ENCODE measurements around the gene SERPINA12. TPM values are rescaled to one million over a fixed set of nuclear protein-coding genes. Genes with fewer than 3 reads are reported as not detected.

Gene SERPINA12
- total RNA-seq, 1 experiment from 2014 or later = not detected

GRCh38 chr14:94448071-94448808, 61.0 kb downstream of the SERPINA12 start (continued):
- TF ChIP-seq YY1 (IDR thresholded peaks at IDR 0.05; ENCODE audit: extremely low read depth, insufficient replicate concordance, low read depth, low read length) = no peak
- TF ChIP-seq MAX (IDR thresholded peaks at IDR 0.05) = no peak
- TF ChIP-seq ATF3 (IDR thresholded peaks at IDR 0.05) = no peak
- TF ChIP-seq EZH2phosphoT487 (IDR thresholded peaks at IDR 0.05; ENCODE audit: borderline replicate concordance) = no peak
- TF ChIP-seq TCF7L2 (IDR thresholded peaks at IDR 0.05; ENCODE audit: borderline replicate concordance, extremely low read depth, insufficient read depth, insufficient read length) = no peak
- no peak for TF ChIP-seq FOSL1 (IDR thresholded peaks at IDR 0.05; ENCODE audit: low read depth)
- TF ChIP-seq POLR2AphosphoS5 (IDR thresholded peaks at IDR 0.05; ENCODE audit: low read depth, low read length) = no peak
- TF ChIP-seq RAD21 (IDR thresholded peaks at IDR 0.05; ENCODE audit: low read depth) = no peak
- no peak for TF ChIP-seq EGR1 (IDR thresholded peaks at IDR 0.05; ENCODE audit: low read depth)
- no peak for TF ChIP-seq ELF1 (IDR thresholded peaks at IDR 0.05; ENCODE audit: borderline replicate concordance, low read depth)
- TF ChIP-seq JUND (IDR thresholded peaks at IDR 0.05) = no peak
- no peak for TF ChIP-seq POLR2A (IDR thresholded peaks at IDR 0.05; ENCODE audit: borderline replicate concordance, extremely low read depth, insufficient read depth, insufficient read length)
- TF ChIP-seq ZNF274 (IDR thresholded peaks at IDR 0.05; ENCODE audit: low read depth, low read length) = no peak
- TF ChIP-seq EZH2 (IDR thresholded peaks at IDR 0.05) = no peak
- no peak for TF ChIP-seq SRF (IDR thresholded peaks at IDR 0.05; ENCODE audit: low read depth)
- TF ChIP-seq CBX3 (IDR thresholded peaks at IDR 0.05; ENCODE audit: low read depth) = no peak

- ATAC-seq (no peak), DNase-seq (ENCODE audit: low read depth, low spot score) (no peak)
- ChIA-PET CTCF (interaction anchor here (1.1 kb wide), 1 partner anchor 13 kb away, joined by 3 read pairs; no protein-coding TSS in a partner anchor), RAD21 (ENCODE audit: low non-redundant PET in 1 of 2, low total read pairs in 2 of 2, uncharacterized antibody in 2 of 2, unreplicated experiment in 2 of 2) (no interaction called here), POLR2A (no interaction called here)
- Histone ChIP-seq H3K9me3 (ENCODE audit: control insufficient read depth in 1 of 2, insufficient read depth in 1 of 2, low read depth in 1 of 2, low read length in 2 of 2) (no peaks in the 10 kb centered on the region), H2AFZ (ENCODE audit: low read depth, low read length, poor library complexity, severe bottlenecking) (no peak overlapping the region), H3K4me3 (replicated peaks in 1 of 2; ENCODE audit: low read depth in 1 of 2, low read length in 2 of 2) (no peak overlapping the region), H3K4me1 (ENCODE audit: control insufficient read depth in 1 of 2, insufficient read depth in 2 of 2, low read length in 2 of 2) (no peaks in the 10 kb centered on the region), H3K9ac (ENCODE audit: low read length) (no peak overlapping the region), H4K20me1 (ENCODE audit: insufficient read depth) (no peaks in the 10 kb centered on the region), H3K4me2 (ENCODE audit: low read length) (no peak overlapping the region), H3K27me3 (ENCODE audit: insufficient read depth, low read length) (peaks cover 53% of the 10 kb centered on the region), H3K36me3 (ENCODE audit: control insufficient read depth in 1 of 2, insufficient read depth in 2 of 2, low read length in 2 of 2) (no peaks in the 10 kb centered on the region), H3K79me2 (ENCODE audit: insufficient read depth, low read length) (no peaks in the 10 kb centered on the region), H3K27ac (ENCODE audit: low read depth, low read length) (no peak overlapping the region), H3K9me2 (ENCODE audit: insufficient read depth) (no peaks in the 10 kb centered on the region)
- no TSS peak for BruUV-seq (replicated peaks)
- intact Hi-C loops (cut with micrococcal nuclease) = no loop called here
- no peak for TF ChIP-seq POLR2A (IDR thresholded peaks at IDR 0.05; ENCODE audit: borderline replicate concordance, extremely low read depth, insufficient read depth, insufficient read length)
- TF ChIP-seq, protein P1, sequence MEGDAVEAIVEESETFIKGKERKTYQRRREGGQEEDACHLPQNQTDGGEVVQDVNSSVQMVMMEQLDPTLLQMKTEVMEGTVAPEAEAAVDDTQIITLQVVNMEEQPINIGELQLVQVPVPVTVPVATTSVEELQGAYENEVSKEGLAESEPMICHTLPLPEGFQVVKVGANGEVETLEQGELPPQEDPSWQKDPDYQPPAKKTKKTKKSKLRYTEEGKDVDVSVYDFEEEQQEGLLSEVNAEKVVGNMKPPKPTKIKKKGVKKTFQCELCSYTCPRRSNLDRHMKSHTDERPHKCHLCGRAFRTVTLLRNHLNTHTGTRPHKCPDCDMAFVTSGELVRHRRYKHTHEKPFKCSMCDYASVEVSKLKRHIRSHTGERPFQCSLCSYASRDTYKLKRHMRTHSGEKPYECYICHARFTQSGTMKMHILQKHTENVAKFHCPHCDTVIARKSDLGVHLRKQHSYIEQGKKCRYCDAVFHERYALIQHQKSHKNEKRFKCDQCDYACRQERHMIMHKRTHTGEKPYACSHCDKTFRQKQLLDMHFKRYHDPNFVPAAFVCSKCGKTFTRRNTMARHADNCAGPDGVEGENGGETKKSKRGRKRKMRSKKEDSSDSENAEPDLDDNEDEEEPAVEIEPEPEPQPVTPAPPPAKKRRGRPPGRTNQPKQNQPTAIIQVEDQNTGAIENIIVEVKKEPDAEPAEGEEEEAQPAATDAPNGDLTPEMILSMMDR (IDR thresholded peaks at IDR 0.05 in 2 of 3, conservative IDR thresholded peaks at IDR 0.05 in 1 of 3; ENCODE audit: borderline replicate concordance in 1 of 3, insufficient read depth in 1 of 3, low read depth in 2 of 3, low read length in 2 of 3) = no peak
- TF ChIP-seq EZH2phosphoT487 (IDR thresholded peaks at IDR 0.05; ENCODE audit: borderline replicate concordance) = no peak
- TF ChIP-seq TCF7L2 (IDR thresholded peaks at IDR 0.05; ENCODE audit: borderline replicate concordance, extremely low read depth, insufficient read depth, insufficient read length) = no peak
- TF ChIP-seq MAX (IDR thresholded peaks at IDR 0.05) = no peak
- no peak for TF ChIP-seq ZBTB33 (IDR thresholded peaks at IDR 0.05; ENCODE audit: extremely low read depth, insufficient replicate concordance, low read length)
- no peak for TF ChIP-seq JUND (IDR thresholded peaks at IDR 0.05)
- TF ChIP-seq POLR2AphosphoS5 (IDR thresholded peaks at IDR 0.05; ENCODE audit: low read depth, low read length) = no peak
- TF ChIP-seq SRF (IDR thresholded peaks at IDR 0.05; ENCODE audit: low read depth) = no peak
- TF ChIP-seq EGR1 (IDR thresholded peaks at IDR 0.05; ENCODE audit: low read depth) = no peak
- TF ChIP-seq ATF3 (IDR thresholded peaks at IDR 0.05) = no peak
- TF ChIP-seq SIN3A (IDR thresholded peaks at IDR 0.05; ENCODE audit: low read depth) = no peak
Observed at GRCh38 chr14:94447206-94447605, 62.1 kb downstream of the SERPINA12 start.

Measured in HCT116 (cell line).